Cardiac muscle cell (in vitro differentiated cells and primary cell): ENCODE data around the gene ABCA1. TPM values are rescaled to one million over a fixed set of nuclear protein-coding genes. Genes with fewer than 3 reads are reported as not detected.

Experiments used
- DNase-seq, 2 donors: peaks; one replicate each; pipeline versions ENCODE4 v3.0.0 to v3.0.0-alpha.2; 2010 to 2017; ENCODE audit warnings: low read depth in 1 of 2, low spot score in 1 of 2
- H3K27ac ChIP-seq: fragments of 200-600 bp; sonication (generic); 2 replicates; pipeline ENCODE4 v1.5.1; 2016
- H3K27me3 ChIP-seq: fragments of 200-600 bp; sonication (generic); 2 replicates; pipeline ENCODE4 v1.6.0; 2016; ENCODE audit warnings: control low read depth
- H3K36me3 ChIP-seq: fragments of 200-600 bp; sonication (generic); 2 replicates; pipeline ENCODE4 v1.5.1; 2016; ENCODE audit warnings: control low read depth
- H3K4me1 ChIP-seq: fragments of 200-600 bp; sonication (generic); 2 replicates; pipeline ENCODE4 v1.8.1; 2017; ENCODE audit warnings: low read depth, mild to moderate bottlenecking, mixed run types
- H3K4me3 ChIP-seq: fragments of 200-600 bp; sonication (generic); 2 replicates; pipeline ENCODE4 v1.5.1; 2016; ENCODE audit warnings: mild to moderate bottlenecking
- H3K9me3 ChIP-seq: fragments of 200-600 bp; sonication (generic); 2 replicates; pipeline ENCODE4 v1.5.1; 2017; ENCODE audit warnings: low read depth, mild to moderate bottlenecking, control low read depth
- CTCF ChIP-seq: IDR thresholded peaks from 2 replicates; pipeline ENCODE4 v1.5.1; 2012; ENCODE audit warnings: low read depth, mild to moderate bottlenecking, low read length
- polyA plus RNA-seq: library from polyadenylated mRNA; unstranded; fragments of >200 nt; fragmentation: Nextera tagmentation; extraction: Ambion mirVana; gene quantifications from 2 replicates; pipeline ENCODE4 v1.2.1, GENCODE V29; 2016
- total RNA-seq: library from RNA; depleted of rRNA; stranded (reverse); fragments of >200 nt; gene quantifications from 2 replicates; pipeline ENCODE4 v1.2.3, GENCODE V29; 2016

ABCA1 gene
- total and polyA plus RNA-seq, 2 experiments from 2014 or later: 2.5 to 23.0 TPM

- TF ChIP-seq CTCF: no peak
- Histone ChIP-seq H3K27ac (no peak overlapping the region), H3K4me3 (no peak overlapping the region), H3K27me3 (no peaks in the 10 kb centered on the region), H3K4me1 (peaks cover 28% of the 10 kb centered on the region), H3K36me3 (no peaks in the 10 kb centered on the region), H3K9me3 (no peaks in the 10 kb centered on the region)
- no peak for DNase-seq
Measured at GRCh38 chr9:104871961-104872527, 55.9 kb downstream of the ABCA1 start.

- H3K27ac ChIP-seq: peak overlapping the region; percentile 82
- no peaks in the 10 kb centered on the region for H3K9me3 ChIP-seq
- no peaks in the 10 kb centered on the region for H3K36me3 ChIP-seq
- no peaks in the 10 kb centered on the region for H3K27me3 ChIP-seq
- TF ChIP-seq CTCF: no peak
- H3K4me3 ChIP-seq: no peak overlapping the region
- no peak for DNase-seq
- peaks cover 29% of the 10 kb centered on the region for H3K4me1 ChIP-seq
Measured at GRCh38 chr9:104869811-104870210, 58.1 kb downstream of the ABCA1 start.

- Histone ChIP-seq H3K4me3 (no peak overlapping the region), H3K9me3 (no peaks in the 10 kb centered on the region), H3K27me3 (no peaks in the 10 kb centered on the region), H3K27ac (peak overlapping the region; percentile 82), H3K4me1 (peaks cover 35% of the 10 kb centered on the region), H3K36me3 (no peaks in the 10 kb centered on the region)
- peak; percentile 87 to 95 for DNase-seq
- TF ChIP-seq CTCF: no peak
Measured at GRCh38 chr9:104868687-104869404, 59.1 kb downstream of the ABCA1 start.

- Histone ChIP-seq H3K9me3 (no peaks in the 10 kb centered on the region), H3K4me3 (no peak overlapping the region), H3K36me3 (no peaks in the 10 kb centered on the region), H3K4me1 (peaks cover 34% of the 10 kb centered on the region), H3K27ac (peak overlapping the region; percentile 82), H3K27me3 (no peaks in the 10 kb centered on the region)
- DNase-seq: peak in 1 of 2 donors; percentile 10
- TF ChIP-seq CTCF: no peak
Measured at GRCh38 chr9:104868303-104868686, 59.7 kb downstream of the ABCA1 start.

- Histone ChIP-seq H3K9me3 (no peaks in the 10 kb centered on the region), H3K4me3 (no peak overlapping the region), H3K36me3 (peaks cover 3% of the 10 kb centered on the region), H3K27ac (no peak overlapping the region), H3K4me1 (peaks cover 27% of the 10 kb centered on the region), H3K27me3 (no peaks in the 10 kb centered on the region)
- peak in 1 of 2 donors; percentile 43 for DNase-seq
- TF ChIP-seq CTCF: no peak
Measured at GRCh38 chr9:104866191-104866590, 61.8 kb downstream of the ABCA1 start.
